HepG2 (cell line): ENCODE measurements around the gene TOR4A. TPM values are rescaled to one million over a fixed set of nuclear protein-coding genes. Genes with fewer than 3 reads are reported as not detected.
A peak's percentile ranks its signal among the peaks of the same experiment; 100 is the strongest.

Source experiments
- ESRRA ChIP-seq: sonication (generic); formaldehyde crosslinking; IDR thresholded peaks from 2 replicates; pipeline ENCODE4 v1.5.1; 2020; ENCODE audit warnings: mild to moderate bottlenecking, low read depth, missing genetic modification reagents
- HDAC2 ChIP-seq: sonication (generic); formaldehyde crosslinking; IDR thresholded peaks from 2 replicates; pipeline ENCODE4 v1.4.0; 2020; ENCODE audit warnings: missing genetic modification reagents
- JUND ChIP-seq: sonication (generic); formaldehyde crosslinking; IDR thresholded peaks from 2 replicates; pipeline ENCODE4 v1.8.0; 2022; ENCODE audit warnings: mild to moderate bottlenecking, missing genetic modification reagents
- LCORL ChIP-seq, 2 experiments: fragments of 450-650 bp in 1 of 2; sonication (generic) in 1 of 2; formaldehyde crosslinking in 1 of 2; IDR thresholded peaks; 2 replicates each; pipeline versions ENCODE4 v1.5.0 to v1.6.1; 2017 to 2020; ENCODE audit warnings: antibody characterized with exemption in 1 of 2, missing genetic modification reagents in 1 of 2
- NR2F6 ChIP-seq, 2 experiments: IDR thresholded peaks; 2 replicates each; pipeline ENCODE4 v1.6.1; 2016; ENCODE audit warnings: antibody characterized with exemption in 1 of 2, mild to moderate bottlenecking in 1 of 2
- POLR2AphosphoS5 ChIP-seq: IDR thresholded peaks from 2 replicates; pipeline ENCODE4 v1.6.1; 2012; ENCODE audit warnings: low read depth, low read length
- SALL2 ChIP-seq: sonication (generic); formaldehyde crosslinking; IDR thresholded peaks from 2 replicates; pipeline ENCODE4 v1.8.1; 2023; ENCODE audit warnings: mild to moderate bottlenecking, missing genetic modification reagents, inconsistent platforms
- SAP130 ChIP-seq: IDR thresholded peaks from 2 replicates; pipeline ENCODE4 v1.6.1; 2016; ENCODE audit warnings: low read depth
- U2AF1 ChIP-seq: fragments of 200-400 bp; formaldehyde crosslinking; optimal IDR thresholded peaks from 2 replicates; pipeline ENCODE3; 2017; ENCODE audit warnings: mild to moderate bottlenecking, low read depth, low read length
- ZNF225 ChIP-seq: sonication (generic); formaldehyde crosslinking; IDR thresholded peaks from 2 replicates; pipeline ENCODE4 v1.4.0; 2020; ENCODE audit warnings: mild to moderate bottlenecking, missing genetic modification reagents
- ZNF274 ChIP-seq: sonication (generic); formaldehyde crosslinking; IDR thresholded peaks from 2 replicates; pipeline ENCODE4 v1.5.1; 2020; ENCODE audit warnings: mild to moderate bottlenecking, missing genetic modification reagents
- ZNF335 ChIP-seq: sonication (generic); formaldehyde crosslinking; IDR thresholded peaks from 2 replicates; pipeline ENCODE4 v1.4.0; 2020; ENCODE audit warnings: missing genetic modification reagents
- ZNF460 ChIP-seq: sonication (generic); formaldehyde crosslinking; IDR thresholded peaks from 2 replicates; pipeline ENCODE4 v1.5.1; 2020; ENCODE audit warnings: missing genetic modification reagents, mild to moderate bottlenecking, borderline replicate concordance
- ZNF678 ChIP-seq: sonication (generic); formaldehyde crosslinking; IDR thresholded peaks from 2 replicates; pipeline ENCODE4 v1.4.0; 2020; ENCODE audit warnings: mild to moderate bottlenecking, missing genetic modification reagents
- ZNF772 ChIP-seq: sonication (generic); formaldehyde crosslinking; IDR thresholded peaks from 2 replicates; pipeline ENCODE4 v1.5.0; 2020; ENCODE audit warnings: mild to moderate bottlenecking, missing genetic modification reagents
- ZNF850 ChIP-seq: sonication (generic); formaldehyde crosslinking; conservative IDR thresholded peaks from 2 replicates; pipeline ENCODE4 v1.9.0; 2021; ENCODE audit warnings: mild to moderate bottlenecking, missing genetic modification reagents
- polyA plus RNA-seq, 8 experiments: library from polyadenylated mRNA; depleted of rRNA in 3 of 8; stranded (reverse) in 7 of 8; unstranded in 1 of 8; fragments of >200 nt; fragmentation: Illumina TruSeq in 4 of 8; extraction: Trizol in 4 of 8; gene quantifications; 2 replicates each; pipeline versions ENCODE4 v1.2.1 to v1.2.3, GENCODE V29; 2011 to 2016; ENCODE audit warnings: low read depth in 4 of 8, missing spikeins in 1 of 8, mixed read lengths in 1 of 8; ENCODE audit not compliant: insufficient read depth in 1 of 8
- total RNA-seq, 5 experiments: library from RNA; depleted of rRNA; stranded (reverse); fragments of >200 nt; fragmentation: Illumina TruSeq; extraction: Trizol; gene quantifications; 2 replicates each; pipeline ENCODE4 v1.2.3, GENCODE V29; 2016; ENCODE audit warnings: low read depth in 1 of 5
- TF ChIP-seq, protein P1 (sequence below): sonication (generic); formaldehyde crosslinking; IDR thresholded peaks from 2 replicates; pipeline ENCODE4 v1.5.0; 2020; ENCODE audit warnings: missing genetic modification reagents
- TF ChIP-seq, protein P2 (sequence below): sonication (generic); formaldehyde crosslinking; IDR thresholded peaks from 2 replicates; pipeline ENCODE4 v1.4.0; 2020; ENCODE audit warnings: missing genetic modification reagents
- TF ChIP-seq, protein P3 (sequence below): sonication (generic); formaldehyde crosslinking; conservative IDR thresholded peaks from 2 replicates; pipeline ENCODE4 v1.8.0; 2022; ENCODE audit warnings: low read depth, missing genetic modification reagents
- TF ChIP-seq, protein P4 (sequence below): sonication (generic); formaldehyde crosslinking; IDR thresholded peaks from 2 replicates; pipeline ENCODE4 v1.4.0; 2020; ENCODE audit warnings: missing genetic modification reagents
- TF ChIP-seq, protein P5 (sequence below): sonication (generic); formaldehyde crosslinking; conservative IDR thresholded peaks from 2 replicates; pipeline ENCODE4 v1.8.1; 2023; ENCODE audit warnings: missing genetic modification reagents

Gene TOR4A
- total and polyA plus RNA-seq, 2 of the 13 experiments (the other 11 are each of a cell fraction or from before 2014, with no cell fraction given) = 11.1 to 14.2 TPM

DNA sequence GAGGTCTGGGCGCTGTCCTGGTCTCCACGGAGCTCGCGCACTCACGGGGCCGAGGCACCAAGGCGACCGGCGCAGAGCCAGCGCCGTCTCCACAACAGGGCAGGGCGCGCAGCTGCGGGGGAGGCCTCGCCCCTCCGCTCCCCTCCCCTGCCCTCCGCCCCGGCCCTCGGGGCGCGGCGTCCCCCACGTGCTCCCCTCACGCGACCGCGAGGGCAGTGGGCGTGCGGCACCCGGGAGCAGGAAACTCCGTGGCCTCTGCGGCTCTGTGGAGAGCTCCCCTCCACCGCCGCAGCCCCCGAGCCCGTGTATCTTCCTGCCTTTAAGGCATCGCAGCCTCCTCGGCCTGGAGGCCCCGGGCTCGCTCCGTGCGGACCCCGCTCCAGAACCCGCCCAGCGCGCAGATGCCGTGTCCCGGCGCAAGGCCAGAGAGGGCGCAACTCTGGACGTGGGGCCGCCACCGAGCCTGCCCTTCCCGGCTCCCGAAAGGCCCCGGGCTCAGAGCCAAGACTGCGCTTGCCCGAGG is 37.1 kb upstream of the TOR4A start (continued):
- TF ChIP-seq, protein P1, sequence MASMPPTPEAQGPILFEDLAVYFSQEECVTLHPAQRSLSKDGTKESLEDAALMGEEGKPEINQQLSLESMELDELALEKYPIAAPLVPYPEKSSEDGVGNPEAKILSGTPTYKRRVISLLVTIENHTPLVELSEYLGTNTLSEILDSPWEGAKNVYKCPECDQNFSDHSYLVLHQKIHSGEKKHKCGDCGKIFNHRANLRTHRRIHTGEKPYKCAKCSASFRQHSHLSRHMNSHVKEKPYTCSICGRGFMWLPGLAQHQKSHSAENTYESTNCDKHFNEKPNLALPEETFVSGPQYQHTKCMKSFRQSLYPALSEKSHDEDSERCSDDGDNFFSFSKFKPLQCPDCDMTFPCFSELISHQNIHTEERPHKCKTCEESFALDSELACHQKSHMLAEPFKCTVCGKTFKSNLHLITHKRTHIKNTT (CRISPR knock-in tag) = no peak
- TF ChIP-seq ESRRA (peak; percentile 65; the same call in 1 of the 2 replicates), SALL2 (peak; percentile 80; the same call in 1 of the 2 replicates), ZNF274 (CRISPR knock-in tag) (no peak; the same call in 1 of the 2 replicates), LCORL (IDR thresholded peaks at IDR 0.05) (no peak), LCORL (CRISPR knock-in tag; IDR thresholded peaks at IDR 0.05) (peak; percentile 59; the same call in 1 of the 2 replicates), ZNF678 (CRISPR knock-in tag) (0 out of 2 replicates have a peak, but pooled peaks have one; percentile 54), HDAC2 (CRISPR knock-in tag) (peak; percentile 40; the same call in 1 of the 2 replicates), JUND (CRISPR knock-in tag) (0 out of 2 replicates have a peak, but pooled peaks have one; percentile 49), ZNF460 (CRISPR knock-in tag) (no peak; the same call in 1 of the 2 replicates), ZNF772 (peak; percentile 81; the same call in 1 of the 2 replicates), NR2F6 (IDR thresholded peaks at IDR 0.05) (no peak), NR2F6 (CRISPR knock-in tag; IDR thresholded peaks at IDR 0.05) (peak; percentile 45; the same call in 1 of the 2 replicates), POLR2AphosphoS5 (peak; percentile 60), ZNF335 (CRISPR knock-in tag) (no peak), ZNF850 (CRISPR knock-in tag) (no peak; the same call in 1 of the 2 replicates), ZNF225 (peak; percentile 86), U2AF1 (no peak), SAP130 (CRISPR knock-in tag) (peak; percentile 78; the same call in 1 of the 2 replicates)
- TF ChIP-seq, protein P2, sequence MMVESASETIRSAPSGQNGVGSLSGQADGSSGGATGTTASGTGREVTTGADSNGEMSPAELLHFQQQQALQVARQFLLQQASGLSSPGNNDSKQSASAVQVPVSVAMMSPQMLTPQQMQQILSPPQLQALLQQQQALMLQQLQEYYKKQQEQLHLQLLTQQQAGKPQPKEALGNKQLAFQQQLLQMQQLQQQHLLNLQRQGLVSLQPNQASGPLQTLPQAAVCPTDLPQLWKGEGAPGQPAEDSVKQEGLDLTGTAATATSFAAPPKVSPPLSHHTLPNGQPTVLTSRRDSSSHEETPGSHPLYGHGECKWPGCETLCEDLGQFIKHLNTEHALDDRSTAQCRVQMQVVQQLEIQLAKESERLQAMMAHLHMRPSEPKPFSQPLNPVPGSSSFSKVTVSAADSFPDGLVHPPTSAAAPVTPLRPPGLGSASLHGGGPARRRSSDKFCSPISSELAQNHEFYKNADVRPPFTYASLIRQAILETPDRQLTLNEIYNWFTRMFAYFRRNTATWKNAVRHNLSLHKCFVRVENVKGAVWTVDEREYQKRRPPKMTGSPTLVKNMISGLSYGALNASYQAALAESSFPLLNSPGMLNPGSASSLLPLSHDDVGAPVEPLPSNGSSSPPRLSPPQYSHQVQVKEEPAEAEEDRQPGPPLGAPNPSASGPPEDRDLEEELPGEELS (CRISPR knock-in tag) = no peak; the same call in 1 of the 2 replicates
- TF ChIP-seq, protein P3, sequence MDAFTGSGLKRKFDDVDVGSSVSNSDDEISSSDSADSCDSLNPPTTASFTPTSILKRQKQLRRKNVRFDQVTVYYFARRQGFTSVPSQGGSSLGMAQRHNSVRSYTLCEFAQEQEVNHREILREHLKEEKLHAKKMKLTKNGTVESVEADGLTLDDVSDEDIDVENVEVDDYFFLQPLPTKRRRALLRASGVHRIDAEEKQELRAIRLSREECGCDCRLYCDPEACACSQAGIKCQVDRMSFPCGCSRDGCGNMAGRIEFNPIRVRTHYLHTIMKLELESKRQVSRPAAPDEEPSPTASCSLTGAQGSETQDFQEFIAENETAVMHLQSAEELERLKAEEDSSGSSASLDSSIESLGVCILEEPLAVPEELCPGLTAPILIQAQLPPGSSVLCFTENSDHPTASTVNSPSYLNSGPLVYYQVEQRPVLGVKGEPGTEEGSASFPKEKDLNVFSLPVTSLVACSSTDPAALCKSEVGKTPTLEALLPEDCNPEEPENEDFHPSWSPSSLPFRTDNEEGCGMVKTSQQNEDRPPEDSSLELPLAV (CRISPR knock-in tag) = no peak
- TF ChIP-seq, protein P4, sequence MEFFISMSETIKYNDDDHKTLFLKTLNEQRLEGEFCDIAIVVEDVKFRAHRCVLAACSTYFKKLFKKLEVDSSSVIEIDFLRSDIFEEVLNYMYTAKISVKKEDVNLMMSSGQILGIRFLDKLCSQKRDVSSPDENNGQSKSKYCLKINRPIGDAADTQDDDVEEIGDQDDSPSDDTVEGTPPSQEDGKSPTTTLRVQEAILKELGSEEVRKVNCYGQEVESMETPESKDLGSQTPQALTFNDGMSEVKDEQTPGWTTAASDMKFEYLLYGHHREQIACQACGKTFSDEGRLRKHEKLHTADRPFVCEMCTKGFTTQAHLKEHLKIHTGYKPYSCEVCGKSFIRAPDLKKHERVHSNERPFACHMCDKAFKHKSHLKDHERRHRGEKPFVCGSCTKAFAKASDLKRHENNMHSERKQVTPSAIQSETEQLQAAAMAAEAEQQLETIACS (CRISPR knock-in tag) = peak; percentile 57
- TF ChIP-seq, protein P5, sequence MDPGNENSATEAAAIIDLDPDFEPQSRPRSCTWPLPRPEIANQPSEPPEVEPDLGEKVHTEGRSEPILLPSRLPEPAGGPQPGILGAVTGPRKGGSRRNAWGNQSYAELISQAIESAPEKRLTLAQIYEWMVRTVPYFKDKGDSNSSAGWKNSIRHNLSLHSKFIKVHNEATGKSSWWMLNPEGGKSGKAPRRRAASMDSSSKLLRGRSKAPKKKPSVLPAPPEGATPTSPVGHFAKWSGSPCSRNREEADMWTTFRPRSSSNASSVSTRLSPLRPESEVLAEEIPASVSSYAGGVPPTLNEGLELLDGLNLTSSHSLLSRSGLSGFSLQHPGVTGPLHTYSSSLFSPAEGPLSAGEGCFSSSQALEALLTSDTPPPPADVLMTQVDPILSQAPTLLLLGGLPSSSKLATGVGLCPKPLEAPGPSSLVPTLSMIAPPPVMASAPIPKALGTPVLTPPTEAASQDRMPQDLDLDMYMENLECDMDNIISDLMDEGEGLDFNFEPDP (CRISPR knock-in tag) = 0 out of 2 replicates have a peak, but pooled peaks have one; percentile 66
